WTC11 (cell line): ENCODE data around the gene SHISA9. TPM values are rescaled to one million over a fixed set of nuclear protein-coding genes. Genes with fewer than 3 reads are reported as not detected.

Experiments
- ATAC-seq: fragments of 200-7000 bp; cut with Tn5 transposase; 2 replicates; pipeline ENCODE4 v1.10.0; 2021; ENCODE audit warnings: mild to moderate bottlenecking, moderate library complexity
- CTCF ChIA-PET: fragments of 300-600 bp; sonication (Branson Sonifier 250); formaldehyde crosslinking; loops from one replicate; lab custom pipeline; 2021; ENCODE audit warnings: antibody characterized with exemption; lab: Charles Lee
- POLR2A ChIA-PET: fragments of 350-600 bp; sonication (Branson Sonifier 250); formaldehyde crosslinking; loops from one replicate; lab custom pipeline; 2021; ENCODE audit warnings: antibody characterized with exemption; lab: Charles Lee
- DNase-seq: peaks from one replicate; pipeline ENCODE4 v3.0.0; 2021; ENCODE audit warnings: low spot score
- H3K27ac Mint-ChIP-seq: 2 replicates; pipeline ENCODE4 v1.8.0; 2021; ENCODE audit warnings: mixed read lengths
- H3K27me3 Mint-ChIP-seq: 2 replicates; pipeline ENCODE4 v1.8.0; 2021; ENCODE audit warnings: low read depth, mild to moderate bottlenecking, moderate library complexity, mixed read lengths
- H3K36me3 Mint-ChIP-seq: 2 replicates; pipeline ENCODE4 v1.8.0; 2021; ENCODE audit warnings: mixed read lengths
- H3K4me1 Mint-ChIP-seq: 2 replicates; pipeline ENCODE4 v1.8.0; 2022; ENCODE audit warnings: mixed read lengths
- H3K4me3 Mint-ChIP-seq: 2 replicates; pipeline ENCODE4 v1.8.0; 2021; ENCODE audit warnings: mild to moderate bottlenecking, moderate library complexity, mixed read lengths
- H3K9me3 Mint-ChIP-seq: 2 replicates; pipeline ENCODE4 v1.8.0; 2021; ENCODE audit warnings: mixed read lengths
- CBFB ChIP-seq: sonication (generic); formaldehyde crosslinking; IDR thresholded peaks from 2 replicates; pipeline ENCODE4 v1.8.1; 2022; ENCODE audit warnings: mild to moderate bottlenecking, low read depth, missing genetic modification reagents
- CREB1 ChIP-seq: sonication (generic); formaldehyde crosslinking; IDR thresholded peaks from 2 replicates; pipeline ENCODE4 v1.8.0; 2023; ENCODE audit warnings: mild to moderate bottlenecking, missing genetic modification reagents
- CREM ChIP-seq: sonication (generic); formaldehyde crosslinking; IDR thresholded peaks from 2 replicates; pipeline ENCODE4 v1.8.1; 2022; ENCODE audit warnings: mild to moderate bottlenecking, missing genetic modification reagents, moderate library complexity
- E2F5 ChIP-seq: sonication (generic); formaldehyde crosslinking; IDR thresholded peaks from 2 replicates; pipeline ENCODE4 v1.8.1; 2022; ENCODE audit warnings: mild to moderate bottlenecking, moderate library complexity, missing genetic modification reagents
- EMX1 ChIP-seq: fragments of 250-450 bp; sonication (Bioruptor Pico); IDR thresholded peaks from 2 replicates; pipeline ENCODE4 v1.8.0; 2021; ENCODE audit warnings: mild to moderate bottlenecking
- GABPB1 ChIP-seq: sonication (generic); formaldehyde crosslinking; IDR thresholded peaks from 2 replicates; pipeline ENCODE4 v1.8.1; 2023; ENCODE audit warnings: mild to moderate bottlenecking, missing genetic modification reagents
- GTF2I ChIP-seq: fragments of 250-450 bp; sonication (Bioruptor Pico); conservative IDR thresholded peaks from 2 replicates; pipeline ENCODE4 v1.4.0; 2021; ENCODE audit warnings: mild to moderate bottlenecking
- HMGA2 ChIP-seq: fragments of 250-450 bp; sonication (Bioruptor Pico); IDR thresholded peaks from 2 replicates; pipeline ENCODE4 v1.4.0; 2021; ENCODE audit warnings: mild to moderate bottlenecking, moderate library complexity
- KAT7 ChIP-seq: sonication (generic); formaldehyde crosslinking; IDR thresholded peaks from 2 replicates; pipeline ENCODE4 v1.8.1; 2023; ENCODE audit warnings: missing genetic modification reagents, mild to moderate bottlenecking, borderline replicate concordance
- PRDM15 ChIP-seq: sonication (generic); formaldehyde crosslinking; IDR thresholded peaks from 2 replicates; pipeline ENCODE4 v1.8.0; 2022; ENCODE audit warnings: missing genetic modification reagents
- PRRX2 ChIP-seq: fragments of 250-450 bp; sonication (Bioruptor Pico); IDR thresholded peaks from 2 replicates; pipeline ENCODE4 v1.8.0; 2021; ENCODE audit warnings: mild to moderate bottlenecking
- TEAD1 ChIP-seq: sonication (generic); formaldehyde crosslinking; IDR thresholded peaks from 2 replicates; pipeline ENCODE4 v1.8.0; 2022; ENCODE audit warnings: mild to moderate bottlenecking, missing genetic modification reagents
- ZNF219 ChIP-seq: sonication (generic); formaldehyde crosslinking; IDR thresholded peaks from 2 replicates; pipeline ENCODE4 v1.8.0; 2023; ENCODE audit warnings: missing genetic modification reagents, mild to moderate bottlenecking, borderline replicate concordance
- ZNF671 ChIP-seq: fragments of 250-450 bp; sonication (Bioruptor Pico); IDR thresholded peaks from 2 replicates; pipeline ENCODE4 v1.8.0; 2021; ENCODE audit warnings: mild to moderate bottlenecking
- total RNA-seq: library from RNA; stranded (reverse); gene quantifications from 3 replicates; pipeline ENCODE4 v1.2.3, GENCODE V29; 2021
- TF ChIP-seq, protein P1 (sequence below): fragments of 250-450 bp; sonication (Bioruptor Pico); conservative IDR thresholded peaks from 2 replicates; pipeline ENCODE4 v1.9.0; 2021; ENCODE audit warnings: mild to moderate bottlenecking
- TF ChIP-seq, protein P2 (sequence below): sonication (generic); formaldehyde crosslinking; IDR thresholded peaks from 2 replicates; pipeline ENCODE4 v1.8.1; 2022; ENCODE audit warnings: missing genetic modification reagents, borderline replicate concordance
- TF ChIP-seq, protein P3 (sequence below): fragments of 250-450 bp; sonication (Bioruptor Pico); IDR thresholded peaks from 2 replicates; pipeline ENCODE4 v1.9.0; 2021; ENCODE audit warnings: mild to moderate bottlenecking

SHISA9 gene
- total RNA-seq, 1 experiment from 2014 or later = 37.5 TPM

DNA sequence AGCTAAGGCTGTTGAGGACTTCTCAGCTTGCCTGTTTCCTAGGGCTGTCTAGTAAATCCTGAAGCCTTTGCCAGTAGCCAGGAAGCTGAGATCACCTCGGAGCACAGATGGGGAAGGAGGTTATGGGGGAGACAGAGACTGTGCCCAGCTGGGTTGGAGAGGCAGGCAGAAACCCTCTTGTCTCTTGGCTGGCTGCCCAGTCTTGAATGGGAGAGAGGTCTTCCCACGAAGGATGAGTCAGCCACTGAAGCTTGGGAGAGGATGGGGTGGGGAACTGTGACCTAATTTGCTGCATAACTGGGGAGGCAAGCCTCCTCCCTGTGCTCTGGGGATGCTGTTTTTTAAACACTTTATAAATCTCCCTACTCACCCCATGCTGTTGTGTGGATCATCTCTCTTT lies 69.8 kb downstream of the SHISA9 start:
- Mint-ChIP-seq H3K27ac (peak overlapping the region; percentile 58), H3K4me3 (no peak overlapping the region), H3K27me3 (no peaks in the 10 kb centered on the region), H3K36me3 (no peaks in the 10 kb centered on the region; the same call in 1 of the 2 replicates), H3K4me1 (peaks cover 26% of the 10 kb centered on the region), H3K9me3 (0 out of 2 replicates have a peak, but pooled peaks cover 4% of the 10 kb centered on the region)
- POLR2A ChIA-PET = no interaction called here
- TF ChIP-seq PRDM15 (CRISPR knock-in tag) (no peak), TEAD1 (no peak), PRRX2 (CRISPR knock-in tag) (no peak), ZNF219 (CRISPR knock-in tag) (no peak), CREB1 (CRISPR knock-in tag) (no peak), HMGA2 (CRISPR knock-in tag) (no peak), E2F5 (CRISPR knock-in tag) (no peak), GTF2I (CRISPR knock-in tag) (no peak), EMX1 (CRISPR knock-in tag) (no peak), CREM (CRISPR knock-in tag) (no peak), ZNF671 (CRISPR knock-in tag) (no peak), CBFB (CRISPR knock-in tag) (no peak), KAT7 (no peak), GABPB1 (CRISPR knock-in tag) (no peak)
- TF ChIP-seq, protein P1, sequence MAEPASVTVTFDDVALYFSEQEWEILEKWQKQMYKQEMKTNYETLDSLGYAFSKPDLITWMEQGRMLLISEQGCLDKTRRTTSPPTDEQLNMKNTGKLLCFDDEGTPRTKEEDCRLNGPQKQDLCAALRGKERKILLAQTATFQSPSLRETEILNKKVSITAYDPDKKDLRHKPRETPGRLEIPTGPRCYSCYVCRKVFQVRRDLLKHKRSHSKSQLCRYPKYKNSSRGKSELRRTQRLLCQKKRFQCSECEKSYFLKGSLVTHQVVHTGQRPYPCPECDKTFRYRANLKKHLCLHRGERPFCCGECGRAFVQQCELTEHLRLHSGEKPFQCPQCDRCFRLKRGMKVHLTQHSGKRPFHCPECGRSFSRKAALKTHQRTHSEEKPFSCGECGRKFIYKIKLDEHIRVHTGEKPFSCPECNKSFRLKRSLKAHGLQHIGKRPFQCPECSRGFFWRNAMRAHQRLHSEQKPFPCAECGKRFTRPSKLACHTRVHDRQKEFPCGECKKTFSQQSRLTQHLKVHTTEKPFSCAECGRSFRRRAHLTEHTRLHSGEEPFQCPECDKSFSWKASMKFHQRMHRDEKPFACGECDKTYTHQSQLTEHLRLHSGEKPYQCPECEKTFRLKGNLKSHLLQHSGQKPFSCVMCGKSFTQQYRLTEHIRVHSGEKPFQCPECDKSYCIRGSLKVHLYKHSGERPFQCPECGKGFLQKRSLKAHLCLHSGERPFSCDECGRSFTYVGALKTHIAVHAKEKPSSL (CRISPR knock-in tag) = no peak
- TF ChIP-seq, protein P2, sequence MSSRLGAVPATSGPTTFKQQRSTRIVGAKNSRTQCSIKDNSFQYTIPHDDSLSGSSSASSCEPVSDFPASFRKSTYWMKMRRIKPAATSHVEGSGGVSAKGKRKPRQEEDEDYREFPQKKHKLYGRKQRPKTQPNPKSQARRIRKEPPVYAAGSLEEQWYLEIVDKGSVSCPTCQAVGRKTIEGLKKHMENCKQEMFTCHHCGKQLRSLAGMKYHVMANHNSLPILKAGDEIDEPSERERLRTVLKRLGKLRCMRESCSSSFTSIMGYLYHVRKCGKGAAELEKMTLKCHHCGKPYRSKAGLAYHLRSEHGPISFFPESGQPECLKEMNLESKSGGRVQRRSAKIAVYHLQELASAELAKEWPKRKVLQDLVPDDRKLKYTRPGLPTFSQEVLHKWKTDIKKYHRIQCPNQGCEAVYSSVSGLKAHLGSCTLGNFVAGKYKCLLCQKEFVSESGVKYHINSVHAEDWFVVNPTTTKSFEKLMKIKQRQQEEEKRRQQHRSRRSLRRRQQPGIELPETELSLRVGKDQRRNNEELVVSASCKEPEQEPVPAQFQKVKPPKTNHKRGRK = no peak
- TF ChIP-seq, protein P3, sequence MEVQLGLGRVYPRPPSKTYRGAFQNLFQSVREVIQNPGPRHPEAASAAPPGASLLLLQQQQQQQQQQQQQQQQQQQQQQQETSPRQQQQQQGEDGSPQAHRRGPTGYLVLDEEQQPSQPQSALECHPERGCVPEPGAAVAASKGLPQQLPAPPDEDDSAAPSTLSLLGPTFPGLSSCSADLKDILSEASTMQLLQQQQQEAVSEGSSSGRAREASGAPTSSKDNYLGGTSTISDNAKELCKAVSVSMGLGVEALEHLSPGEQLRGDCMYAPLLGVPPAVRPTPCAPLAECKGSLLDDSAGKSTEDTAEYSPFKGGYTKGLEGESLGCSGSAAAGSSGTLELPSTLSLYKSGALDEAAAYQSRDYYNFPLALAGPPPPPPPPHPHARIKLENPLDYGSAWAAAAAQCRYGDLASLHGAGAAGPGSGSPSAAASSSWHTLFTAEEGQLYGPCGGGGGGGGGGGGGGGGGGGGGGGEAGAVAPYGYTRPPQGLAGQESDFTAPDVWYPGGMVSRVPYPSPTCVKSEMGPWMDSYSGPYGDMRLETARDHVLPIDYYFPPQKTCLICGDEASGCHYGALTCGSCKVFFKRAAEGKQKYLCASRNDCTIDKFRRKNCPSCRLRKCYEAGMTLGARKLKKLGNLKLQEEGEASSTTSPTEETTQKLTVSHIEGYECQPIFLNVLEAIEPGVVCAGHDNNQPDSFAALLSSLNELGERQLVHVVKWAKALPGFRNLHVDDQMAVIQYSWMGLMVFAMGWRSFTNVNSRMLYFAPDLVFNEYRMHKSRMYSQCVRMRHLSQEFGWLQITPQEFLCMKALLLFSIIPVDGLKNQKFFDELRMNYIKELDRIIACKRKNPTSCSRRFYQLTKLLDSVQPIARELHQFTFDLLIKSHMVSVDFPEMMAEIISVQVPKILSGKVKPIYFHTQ (CRISPR knock-in tag) = no peak
- peak; percentile 20 for ATAC-seq
- CTCF ChIA-PET = interaction anchor here (0.6 to 1.2 kb wide), 2 partner anchors 64 to 142 kb away, joined by 3 to 5 read pairs; no protein-coding TSS in a partner anchor
- no peak for DNase-seq
